IgD-negative memory B cell (primary cell): Measurements from ENCODE around the gene PPA1. TPM values are rescaled to one million over a fixed set of nuclear protein-coding genes. Genes with fewer than 3 reads are reported as not detected.
"Not testable (repeated sequence)": the region's sequence is repeated elsewhere in the genome, so short reads cannot be mapped to it uniquely, and the experiment has no call there.

Source experiments
- H3K27ac Mint-ChIP-seq, 3 donors: one replicate each; pipeline ENCODE4 v1.8.0; 2020 to 2022; ENCODE audit warnings: mild to moderate bottlenecking in 3 of 3, mixed read lengths in 3 of 3, moderate library complexity in 1 of 3
- H3K27me3 Mint-ChIP-seq: one replicate; pipeline ENCODE4 v1.8.0; 2021; ENCODE audit warnings: mixed read lengths
- H3K36me3 Mint-ChIP-seq: one replicate; pipeline ENCODE4 v1.8.0; 2020; ENCODE audit warnings: mild to moderate bottlenecking, mixed read lengths
- H3K4me1 Mint-ChIP-seq, 3 donors: one replicate each; pipeline ENCODE4 v1.8.0; 2020 to 2022; ENCODE audit warnings: mixed read lengths in 3 of 3, mild to moderate bottlenecking in 1 of 3
- H3K4me3 Mint-ChIP-seq, 4 donors: one replicate each; pipeline ENCODE4 v1.8.0; 2020 to 2022; ENCODE audit warnings: mild to moderate bottlenecking in 4 of 4, mixed read lengths in 4 of 4, moderate library complexity in 3 of 4
- H3K9me3 Mint-ChIP-seq, 3 donors: one replicate each; pipeline ENCODE4 v1.8.0; 2020 to 2021; ENCODE audit warnings: mixed read lengths in 3 of 3, mild to moderate bottlenecking in 1 of 3
- polyA plus RNA-seq: library from polyadenylated mRNA; unstranded; fragments of 300-500 nt; fragmentation: Illumina TruSeq; gene quantifications from one replicate; pipeline ENCODE4 v1.2.3, GENCODE V29; 2021

Gene PPA1
- polyA plus RNA-seq, 1 donor from 2014 or later: 76.4 TPM

GRCh38 chr10:70178139-70178725, 55.0 kb downstream of the PPA1 start:
- Mint-ChIP-seq H3K4me3 (no peak overlapping the region), H3K36me3 (no peaks in the 10 kb centered on the region), H3K27ac (no peak overlapping the region), H3K9me3 (peaks cover 0 to 3% (median 0%) of the 10 kb centered on the region in 3 donors), H3K4me1 (peaks cover 0 to 7% (median 7%) of the 10 kb centered on the region in 3 donors), H3K27me3 (peaks cover 2% of the 10 kb centered on the region)

GRCh38 chr10:70176441-70176840, 56.8 kb downstream of the PPA1 start:
- Mint-ChIP-seq H3K27me3 (peaks cover 2% of the 10 kb centered on the region), H3K36me3 (no peaks in the 10 kb centered on the region), H3K4me1 (peaks cover 0 to 7% (median 7%) of the 10 kb centered on the region in 3 donors), H3K9me3 (peaks cover 0 to 3% (median 0%) of the 10 kb centered on the region in 3 donors), H3K4me3 (no peak overlapping the region), H3K27ac (no peak overlapping the region)

- Mint-ChIP-seq H3K4me3 (peak overlapping the region in 1 of 4 donors; percentile 45), H3K27ac (no peak overlapping the region), H3K9me3 (peaks cover 0 to 3% (median 0%) of the 10 kb centered on the region in 3 donors), H3K36me3 (no peaks in the 10 kb centered on the region), H3K27me3 (peaks cover 2% of the 10 kb centered on the region), H3K4me1 (peaks cover 0 to 11% (median 11%) of the 10 kb centered on the region in 3 donors)
Observed at GRCh38 chr10:70175516-70175915, 57.7 kb downstream of the PPA1 start.

- Mint-ChIP-seq H3K9me3 (no peaks in the 10 kb centered on the region), H3K27me3 (no peaks in the 10 kb centered on the region)
Observed at GRCh38 chr10:70174058-70174741, 59.0 kb downstream of the PPA1 start.

GRCh38 chr10:70169649-70170364, 63.4 kb downstream of the PPA1 start:
- Mint-ChIP-seq H3K4me3 (peak overlapping the region; percentile 91 to 97 (median 96)), H3K9me3 (no peaks in the 10 kb centered on the region), H3K27ac (peak overlapping the region; percentile 93 to 97 (median 96)), H3K36me3 (peaks cover 3% of the 10 kb centered on the region), H3K4me1 (peaks cover 35 to 38% (median 37%) of the 10 kb centered on the region in 3 donors), H3K27me3 (no peaks in the 10 kb centered on the region)

More at GRCh38 chr10:70174058-70174741, 59.0 kb downstream of the PPA1 start:
- Mint-ChIP-seq H3K4me1 (peaks cover 5 to 15% (median 14%) of the 10 kb centered on the region in 3 donors), H3K4me3 (peak overlapping the region in 1 of 4 donors; percentile 41), H3K36me3 (no peaks in the 10 kb centered on the region), H3K27ac (peak overlapping the region in 2 of 3 donors; percentile 76 to 82)

- Mint-ChIP-seq H3K4me1 (peaks cover 36 to 39% (median 37%) of the 10 kb centered on the region in 3 donors), H3K9me3 (no peaks in the 10 kb centered on the region), H3K27me3 (no peaks in the 10 kb centered on the region), H3K4me3 (peak overlapping the region; percentile 91 to 97 (median 96)), H3K27ac (peak overlapping the region; percentile 93 to 97 (median 96)), H3K36me3 (peaks cover 3% of the 10 kb centered on the region)
Observed at GRCh38 chr10:70169011-70169410, 64.2 kb downstream of the PPA1 start.

GRCh38 chr10:70167246-70167645, 66.0 kb downstream of the PPA1 start:
- Mint-ChIP-seq H3K27me3 (no peaks in the 10 kb centered on the region), H3K4me1 (peaks cover 46 to 52% (median 46%) of the 10 kb centered on the region in 3 donors), H3K27ac (peak overlapping the region in 1 of 3 donors; percentile 28), H3K4me3 (peak overlapping the region in 2 of 4 donors; percentile 13 to 82), H3K36me3 (peaks cover 3% of the 10 kb centered on the region), H3K9me3 (no peaks in the 10 kb centered on the region)

- Mint-ChIP-seq H3K36me3 (peaks cover 3% of the 10 kb centered on the region), H3K9me3 (no peaks in the 10 kb centered on the region), H3K4me1 (peaks cover 48 to 58% (median 51%) of the 10 kb centered on the region in 3 donors), H3K27me3 (no peaks in the 10 kb centered on the region), H3K27ac (peak overlapping the region in 1 of 3 donors; percentile 63), H3K4me3 (peak overlapping the region in 2 of 4 donors; percentile 5 to 30)
Observed at GRCh38 chr10:70166394-70166793, 66.8 kb downstream of the PPA1 start.

- Mint-ChIP-seq H3K27ac (peak overlapping the region in 1 of 3 donors; percentile 2), H3K9me3 (no peaks in the 10 kb centered on the region), H3K27me3 (no peaks in the 10 kb centered on the region), H3K4me3 (peak overlapping the region in 1 of 4 donors; percentile 37), H3K36me3 (peaks cover 3% of the 10 kb centered on the region), H3K4me1 (peaks cover 41 to 59% (median 47%) of the 10 kb centered on the region in 3 donors)
Observed at GRCh38 chr10:70164163-70164562, 69.1 kb downstream of the PPA1 start.

- H3K27ac Mint-ChIP-seq: no peak overlapping the region
- peaks cover 3% of the 10 kb centered on the region for H3K36me3 Mint-ChIP-seq
- H3K9me3 Mint-ChIP-seq: no peaks in the 10 kb centered on the region
- H3K4me1 Mint-ChIP-seq: peaks cover 34 to 52% (median 41%) of the 10 kb centered on the region in 3 donors
- H3K27me3 Mint-ChIP-seq: no peaks in the 10 kb centered on the region
- H3K4me3 Mint-ChIP-seq: no peak overlapping the region
Observed at GRCh38 chr10:70163448-70163847, 69.8 kb downstream of the PPA1 start.

- Mint-ChIP-seq H3K4me3 (peak overlapping the region in 3 of 4 donors; percentile 42 to 53 (median 47)), H3K27ac (peak overlapping the region in 2 of 3 donors; percentile 57 to 58), H3K36me3 (peaks cover 3% of the 10 kb centered on the region), H3K4me1 (peaks cover 31 to 47% (median 39%) of the 10 kb centered on the region in 3 donors), H3K27me3 (no peaks in the 10 kb centered on the region), H3K9me3 (no peaks in the 10 kb centered on the region)
Observed at GRCh38 chr10:70162892-70163201, 70.4 kb downstream of the PPA1 start.

- H3K27me3 Mint-ChIP-seq: no peaks in the 10 kb centered on the region
- H3K9me3 Mint-ChIP-seq: no peaks in the 10 kb centered on the region
- H3K36me3 Mint-ChIP-seq: peaks cover 3% of the 10 kb centered on the region
- peak overlapping the region in 2 of 3 donors; percentile 57 to 58 for H3K27ac Mint-ChIP-seq
- H3K4me1 Mint-ChIP-seq: peaks cover 31 to 45% (median 36%) of the 10 kb centered on the region in 3 donors
- H3K4me3 Mint-ChIP-seq: peak overlapping the region in 3 of 4 donors; percentile 42 to 73 (median 53)
Observed at GRCh38 chr10:70162151-70162891, 70.9 kb downstream of the PPA1 start.

GRCh38 chr10:70160798-70161197, 72.4 kb downstream of the PPA1 start:
- Mint-ChIP-seq H3K27me3 (no peaks in the 10 kb centered on the region), H3K9me3 (no peaks in the 10 kb centered on the region), H3K4me1 (peaks cover 24 to 36% (median 31%) of the 10 kb centered on the region in 3 donors), H3K27ac (no peak overlapping the region), H3K4me3 (no peak overlapping the region), H3K36me3 (peaks cover 10% of the 10 kb centered on the region)

GRCh38 chr10:70159366-70159765, 73.9 kb downstream of the PPA1 start:
- not testable (repeated sequence) for H3K36me3 Mint-ChIP-seq, H3K27ac Mint-ChIP-seq, H3K4me3 Mint-ChIP-seq, H3K27me3 Mint-ChIP-seq, H3K9me3 Mint-ChIP-seq
- H3K4me1 Mint-ChIP-seq: peaks cover 17 to 27% (median 26%) of the 10 kb centered on the region in 3 donors
